Osteocyte (in vitro differentiated cells): ENCODE results near the gene MX2. TPM values are rescaled to one million over a fixed set of nuclear protein-coding genes. Genes with fewer than 3 reads are reported as not detected.

Experiments used
- DNase-seq: peaks from one replicate; pipeline ENCODE4 v3.0.0; 2021; ENCODE audit warnings: mixed read lengths; ENCODE audit not compliant: unreplicated experiment; ENCODE audit errors: extremely low spot score
- H3K27ac Mint-ChIP-seq: one replicate; pipeline ENCODE4 v1.8.0; 2021; ENCODE audit warnings: mild to moderate bottlenecking, mixed read lengths; ENCODE audit not compliant: unreplicated experiment
- H3K27me3 Mint-ChIP-seq: one replicate; pipeline ENCODE4 v1.8.0; 2021; ENCODE audit warnings: mixed read lengths; ENCODE audit not compliant: unreplicated experiment
- H3K36me3 Mint-ChIP-seq: one replicate; pipeline ENCODE4 v1.8.0; 2021; ENCODE audit warnings: mixed read lengths; ENCODE audit not compliant: unreplicated experiment
- H3K4me1 Mint-ChIP-seq: one replicate; pipeline ENCODE4 v1.8.0; 2021; ENCODE audit warnings: mixed read lengths; ENCODE audit not compliant: unreplicated experiment
- H3K4me3 Mint-ChIP-seq: one replicate; pipeline ENCODE4 v1.8.0; 2021; ENCODE audit warnings: mild to moderate bottlenecking, moderate library complexity, mixed read lengths; ENCODE audit not compliant: unreplicated experiment
- H3K9me3 Mint-ChIP-seq: one replicate; pipeline ENCODE4 v1.8.0; 2021; ENCODE audit warnings: mixed read lengths; ENCODE audit not compliant: unreplicated experiment
- total RNA-seq: library from RNA; stranded (reverse); gene quantifications from 2 replicates; pipeline ENCODE4 v1.2.1, GENCODE V29; 2021
- TF ChIP-seq, protein P1 (sequence below): fragments of 200-600 bp; sonication (generic); IDR thresholded peaks from 2 replicates; pipeline ENCODE4 v1.5.0; 2021; ENCODE audit warnings: antibody characterized with exemption, mild to moderate bottlenecking, moderate library complexity

MX2 gene
- total RNA-seq, 1 donor from 2014 or later: not detected

DNA sequence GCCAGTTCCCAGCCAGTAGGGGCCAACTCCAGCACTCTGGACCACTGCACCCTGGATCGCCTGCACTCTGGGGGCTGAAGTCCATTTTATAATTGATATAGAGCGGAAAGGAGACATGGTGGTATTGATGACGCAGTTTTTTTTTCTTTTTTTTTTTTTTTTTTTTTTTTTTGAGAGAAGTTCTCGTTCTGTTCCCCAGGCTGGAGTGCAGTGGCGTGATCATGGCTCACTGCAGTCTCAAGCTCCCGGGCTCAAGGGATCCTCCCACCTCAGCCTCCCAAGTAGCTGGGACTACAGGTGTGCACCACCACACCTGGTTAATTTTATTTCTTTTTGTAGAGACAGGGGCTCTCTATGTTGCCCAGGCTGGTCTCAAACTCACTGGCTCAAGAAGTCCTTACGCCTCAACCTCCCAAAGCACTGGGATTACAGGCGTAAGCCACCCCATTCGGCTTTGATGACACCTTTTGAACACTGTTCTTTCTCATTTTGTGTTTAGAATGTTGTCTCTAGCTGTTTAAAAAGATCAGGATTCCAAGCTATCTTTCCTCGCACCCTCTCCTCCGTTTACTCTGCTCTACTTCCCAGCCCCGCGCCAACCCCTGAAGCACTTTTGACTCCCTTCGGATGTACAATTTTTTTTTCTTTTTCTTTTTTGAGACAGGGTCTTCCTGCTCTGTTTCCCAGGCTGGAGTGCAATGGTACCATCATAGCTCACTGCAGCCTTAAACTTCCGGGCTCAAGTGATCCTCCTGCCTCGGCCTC lies 960 bp downstream of the MX2 start:
- Mint-ChIP-seq H3K27me3 (peaks cover 10% of the 10 kb centered on the region), H3K4me1 (no peaks in the 10 kb centered on the region), H3K9me3 (no peaks in the 10 kb centered on the region), H3K27ac (no peak overlapping the region), H3K4me3 (no peak overlapping the region), H3K36me3 (no peaks in the 10 kb centered on the region)
- TF ChIP-seq, protein P1, sequence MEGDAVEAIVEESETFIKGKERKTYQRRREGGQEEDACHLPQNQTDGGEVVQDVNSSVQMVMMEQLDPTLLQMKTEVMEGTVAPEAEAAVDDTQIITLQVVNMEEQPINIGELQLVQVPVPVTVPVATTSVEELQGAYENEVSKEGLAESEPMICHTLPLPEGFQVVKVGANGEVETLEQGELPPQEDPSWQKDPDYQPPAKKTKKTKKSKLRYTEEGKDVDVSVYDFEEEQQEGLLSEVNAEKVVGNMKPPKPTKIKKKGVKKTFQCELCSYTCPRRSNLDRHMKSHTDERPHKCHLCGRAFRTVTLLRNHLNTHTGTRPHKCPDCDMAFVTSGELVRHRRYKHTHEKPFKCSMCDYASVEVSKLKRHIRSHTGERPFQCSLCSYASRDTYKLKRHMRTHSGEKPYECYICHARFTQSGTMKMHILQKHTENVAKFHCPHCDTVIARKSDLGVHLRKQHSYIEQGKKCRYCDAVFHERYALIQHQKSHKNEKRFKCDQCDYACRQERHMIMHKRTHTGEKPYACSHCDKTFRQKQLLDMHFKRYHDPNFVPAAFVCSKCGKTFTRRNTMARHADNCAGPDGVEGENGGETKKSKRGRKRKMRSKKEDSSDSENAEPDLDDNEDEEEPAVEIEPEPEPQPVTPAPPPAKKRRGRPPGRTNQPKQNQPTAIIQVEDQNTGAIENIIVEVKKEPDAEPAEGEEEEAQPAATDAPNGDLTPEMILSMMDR: no peak
- no peak for DNase-seq

DNA sequence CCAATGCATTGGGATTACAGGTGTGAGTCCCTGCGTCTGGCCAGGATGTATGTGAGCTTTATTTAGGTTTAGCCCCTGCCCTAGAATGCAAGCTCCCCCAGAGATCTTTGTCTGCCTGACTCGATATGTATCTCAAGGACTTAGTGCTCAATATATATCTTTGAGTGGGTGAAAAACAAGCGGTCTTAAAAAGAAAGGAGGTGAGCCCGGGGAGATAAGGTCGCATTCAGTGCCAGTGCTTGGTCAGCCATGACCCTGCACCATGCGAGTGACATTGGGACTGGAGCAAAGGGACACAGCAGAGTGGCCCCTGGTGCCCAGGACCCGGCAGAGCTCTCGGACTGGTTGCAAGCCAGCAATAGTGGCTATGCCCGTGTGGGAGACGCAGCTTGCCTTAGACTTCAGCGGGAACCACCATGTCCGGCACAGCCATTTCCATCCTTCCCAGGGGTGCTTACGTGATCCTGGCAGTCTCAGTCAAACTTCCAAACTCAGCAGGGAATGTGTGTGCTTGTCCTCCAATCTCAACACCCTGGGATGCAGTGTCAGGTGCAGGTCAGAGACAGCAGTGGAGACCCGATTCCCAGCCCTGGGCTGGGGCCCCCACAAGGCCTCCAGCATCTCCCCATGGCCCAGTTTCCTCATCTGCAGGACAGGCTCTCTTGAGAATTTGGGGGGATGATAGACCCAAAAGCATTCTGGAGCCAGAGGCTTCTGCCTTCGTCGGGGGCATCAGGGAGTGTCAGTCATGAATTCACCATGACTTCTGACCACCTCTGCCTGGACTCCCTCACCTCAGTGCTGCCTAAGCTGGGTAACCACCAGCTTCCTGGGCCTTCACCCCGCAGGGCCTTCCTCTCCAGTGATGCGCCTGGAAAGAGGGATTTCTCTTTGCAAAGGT lies 1.8 kb downstream of the MX2 start:
- TF ChIP-seq, protein P1: no peak
- H3K36me3 Mint-ChIP-seq: no peaks in the 10 kb centered on the region
- no peaks in the 10 kb centered on the region for H3K9me3 Mint-ChIP-seq
- DNase-seq: peak; percentile 83
- H3K27ac Mint-ChIP-seq: no peak overlapping the region
- H3K4me1 Mint-ChIP-seq: no peaks in the 10 kb centered on the region
- no peak overlapping the region for H3K4me3 Mint-ChIP-seq
- H3K27me3 Mint-ChIP-seq: peaks cover 12% of the 10 kb centered on the region

DNA sequence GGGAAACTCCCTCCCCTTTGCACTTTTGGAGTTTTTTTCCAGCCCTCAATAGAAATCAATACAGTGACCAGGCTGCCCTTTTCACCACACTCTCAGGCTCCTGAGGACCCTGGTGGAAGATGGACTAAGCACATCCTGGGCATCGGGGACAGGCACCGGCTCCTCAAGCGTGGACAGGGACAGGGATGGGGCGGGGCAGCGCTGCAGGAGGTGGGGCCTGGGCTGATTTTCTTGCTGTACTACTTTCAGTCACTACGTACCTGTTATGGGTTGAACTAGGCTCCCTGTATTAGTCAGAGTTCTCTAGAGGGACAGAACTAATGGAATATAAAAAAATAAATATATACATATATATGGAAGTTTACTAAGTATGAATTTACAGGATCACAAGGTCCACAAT lies 2.5 kb downstream of the MX2 start:
- TF ChIP-seq, protein P1: no peak
- H3K9me3 Mint-ChIP-seq: no peaks in the 10 kb centered on the region
- H3K4me3 Mint-ChIP-seq: no peak overlapping the region
- no peaks in the 10 kb centered on the region for H3K4me1 Mint-ChIP-seq
- H3K27me3 Mint-ChIP-seq: peaks cover 12% of the 10 kb centered on the region
- no peaks in the 10 kb centered on the region for H3K36me3 Mint-ChIP-seq
- H3K27ac Mint-ChIP-seq: no peak overlapping the region
- DNase-seq: peak; percentile 65

DNA sequence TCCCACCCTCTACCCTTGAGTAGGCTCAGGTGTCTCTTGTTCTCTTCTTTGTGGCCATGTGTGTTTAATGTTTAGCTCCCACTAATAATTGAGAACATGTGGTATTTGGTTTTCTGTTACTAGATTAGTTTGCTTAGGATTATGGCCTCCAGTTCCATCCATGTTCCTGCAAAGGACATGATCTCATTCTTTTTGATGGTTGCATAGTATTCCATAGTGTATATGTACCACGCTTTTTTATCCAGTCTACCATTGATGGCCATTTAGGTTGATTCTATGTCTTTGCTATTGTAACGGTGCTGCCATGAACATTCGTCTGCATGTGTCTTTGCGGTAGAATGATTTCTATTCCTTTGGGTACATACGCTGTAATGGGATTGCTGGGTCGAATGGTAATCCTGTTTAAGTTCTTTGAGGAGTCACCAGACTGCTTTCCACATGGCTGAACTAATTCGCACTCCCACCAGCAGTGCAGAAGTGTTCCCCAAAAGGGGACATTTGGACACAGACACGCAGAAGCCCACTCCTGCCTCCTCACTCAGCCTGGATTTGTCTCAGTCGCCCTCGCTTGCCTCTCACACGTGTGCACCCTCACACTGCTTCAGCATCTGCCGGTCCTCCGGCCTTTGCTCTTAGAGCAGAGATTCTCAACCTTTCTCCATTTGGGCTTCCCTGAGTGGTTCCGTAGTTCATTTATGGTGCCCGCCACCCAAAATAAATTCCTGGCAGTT lies 3.7 kb downstream of the MX2 start:
- Mint-ChIP-seq H3K27ac (no peak overlapping the region), H3K36me3 (no peaks in the 10 kb centered on the region), H3K27me3 (peaks cover 12% of the 10 kb centered on the region), H3K9me3 (no peaks in the 10 kb centered on the region), H3K4me3 (no peak overlapping the region), H3K4me1 (no peaks in the 10 kb centered on the region)
- TF ChIP-seq, protein P1: no peak
- peak; percentile 34 for DNase-seq
